GM21381 (cell line): Measurements from ENCODE around the gene NR3C1.

ENCODE experiments used
- ATAC-seq: cut with Tn5 transposase; IDR thresholded peaks from one replicate; pipeline ENCODE4 v1.9.1; 2021; ENCODE audit warnings: mild to moderate bottlenecking, moderate library complexity; ENCODE audit not compliant: unreplicated experiment

Gene NR3C1

GRCh38 chr5:143372187-143372829, 31.2 kb downstream of the NR3C1 start:
- no peak for ATAC-seq

GRCh38 chr5:143370440-143370839, 33.0 kb downstream of the NR3C1 start:
- no peak for ATAC-seq

- no peak for ATAC-seq
Measured at GRCh38 chr5:143364061-143364460, 39.4 kb downstream of the NR3C1 start.

GRCh38 chr5:143362664-143363227, 40.7 kb downstream of the NR3C1 start:
- no peak for ATAC-seq

- no peak for ATAC-seq
Measured at GRCh38 chr5:143361438-143361837, 42.0 kb downstream of the NR3C1 start.

- ATAC-seq, result no peak
Measured at GRCh38 chr5:143360755-143361154, 42.7 kb downstream of the NR3C1 start.

GRCh38 chr5:143359869-143360268, 43.6 kb downstream of the NR3C1 start:
- ATAC-seq, result no peak

GRCh38 chr5:143356855-143357583, 46.5 kb downstream of the NR3C1 start:
- no peak for ATAC-seq

- no peak for ATAC-seq
Measured at GRCh38 chr5:143355710-143356109, 47.8 kb downstream of the NR3C1 start.

GRCh38 chr5:143354025-143354424, 49.5 kb downstream of the NR3C1 start:
- ATAC-seq, result peak; percentile 36

- ATAC-seq, result no peak
Measured at GRCh38 chr5:143352691-143353090, 50.8 kb downstream of the NR3C1 start.

GRCh38 chr5:143350751-143351602, 52.5 kb downstream of the NR3C1 start:
- ATAC-seq, result no peak

GRCh38 chr5:143350341-143350740, 53.1 kb downstream of the NR3C1 start:
- ATAC-seq, result no peak

- ATAC-seq, result no peak
Measured at GRCh38 chr5:143349177-143349576, 54.3 kb downstream of the NR3C1 start.

- ATAC-seq, result no peak
Measured at GRCh38 chr5:143347698-143348344, 55.7 kb downstream of the NR3C1 start.

GRCh38 chr5:143347046-143347445, 56.4 kb downstream of the NR3C1 start:
- ATAC-seq, result no peak

GRCh38 chr5:143345671-143346440, 57.6 kb downstream of the NR3C1 start:
- no peak for ATAC-seq

- no peak for ATAC-seq
Measured at GRCh38 chr5:143343042-143343441, 60.4 kb downstream of the NR3C1 start.

GRCh38 chr5:143342607-143343006, 60.9 kb downstream of the NR3C1 start:
- no peak for ATAC-seq
